ENCODE data around the gene BLVRB. TPM values are rescaled to one million over a fixed set of nuclear protein-coding genes. Genes with fewer than 3 reads are reported as not detected.
"Not testable (repeated sequence)": the region's sequence is repeated elsewhere in the genome, so short reads cannot be mapped to it uniquely, and the experiment has no call there.

The BLVRB gene
- total RNA-seq, 1 experiment from 2014 or later = 44.0 TPM

GRCh38 chr19:40492274-40492673 is 26.7 kb upstream of the BLVRB start:
- intact Hi-C loops (cut with micrococcal nuclease) = no loop called here
- BruUV-seq (replicated peaks) = no TSS peak
- no peak overlapping the region for H3K4me3 Mint-ChIP-seq (ENCODE audit: unreplicated experiment)
- TF ChIP-seq CTCF (IDR thresholded peaks at IDR 0.05; ENCODE audit: unreplicated experiment) = no peak
- POLR2A ChIA-PET = interaction anchor here (0.8 to 1.0 kb wide), 2 partner anchors 27 to 89 kb away, joined by 3 read pairs; partner anchors contain the start of gene BLVRB
- H3K4me1 Mint-ChIP-seq (ENCODE audit: insufficient read depth, unreplicated experiment) = peaks cover 7% of the 10 kb centered on the region
- no peaks in the 10 kb centered on the region for H3K36me3 Mint-ChIP-seq (ENCODE audit: insufficient read depth, unreplicated experiment)
- H3K9me3 Mint-ChIP-seq (ENCODE audit: unreplicated experiment) = no peaks in the 10 kb centered on the region
- no peak overlapping the region for H3K27ac Mint-ChIP-seq (ENCODE audit: low read depth, unreplicated experiment)
- peaks cover 43% of the 10 kb centered on the region for H3K27me3 Mint-ChIP-seq (ENCODE audit: insufficient read depth, unreplicated experiment)
- CTCF ChIA-PET = interaction anchor here (0.6 kb wide), 1 partner anchor 870 kb away, joined by 3 read pairs; no protein-coding TSS in a partner anchor
- DNase-seq (ENCODE audit: unreplicated experiment) = no peak

- H3K27me3 Mint-ChIP-seq (ENCODE audit: insufficient read depth, unreplicated experiment) = peaks cover 36% of the 10 kb centered on the region
- intact Hi-C loops (cut with micrococcal nuclease) = no loop called here
Measured at GRCh38 chr19:40489882-40490230, 24.3 kb upstream of the BLVRB start.

DNA sequence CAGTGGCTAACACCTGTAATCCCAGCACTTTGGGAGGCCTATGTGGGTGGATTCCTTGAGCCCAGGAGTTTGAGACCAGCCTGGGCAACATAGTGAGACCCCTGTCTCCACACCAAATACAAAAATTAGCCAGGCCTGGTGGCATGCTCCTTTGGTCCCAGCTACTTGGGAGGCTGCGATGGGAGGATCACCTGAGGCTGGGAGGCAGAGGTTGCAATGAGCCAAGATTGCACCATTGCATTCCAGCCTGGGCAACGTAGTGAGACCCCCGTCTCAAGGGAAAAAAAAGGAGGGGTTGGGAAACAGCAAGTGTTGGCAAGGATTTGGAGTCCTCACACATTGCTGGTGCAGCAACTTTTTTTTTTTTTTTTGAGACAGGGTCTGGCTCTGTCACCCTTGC is 20.5 kb upstream of the BLVRB start:
- POLR2A ChIA-PET = no interaction called here
- CTCF ChIA-PET = interaction anchor here (1.1 kb wide), 1 partner anchor 84 kb away, joined by 4 read pairs; no protein-coding TSS in a partner anchor
- no peaks in the 10 kb centered on the region for H3K27me3 Mint-ChIP-seq (ENCODE audit: insufficient read depth, unreplicated experiment)
- no peak overlapping the region for H3K4me3 Mint-ChIP-seq (ENCODE audit: unreplicated experiment)
- H3K9me3 Mint-ChIP-seq (ENCODE audit: unreplicated experiment) = no peaks in the 10 kb centered on the region
- no peak for DNase-seq (ENCODE audit: unreplicated experiment)
- no TSS peak for BruUV-seq (replicated peaks)
- no peak for TF ChIP-seq CTCF (IDR thresholded peaks at IDR 0.05; ENCODE audit: unreplicated experiment)
- no peak overlapping the region for H3K27ac Mint-ChIP-seq (ENCODE audit: low read depth, unreplicated experiment)
- peaks cover 7% of the 10 kb centered on the region for H3K4me1 Mint-ChIP-seq (ENCODE audit: insufficient read depth, unreplicated experiment)
- intact Hi-C loops (cut with micrococcal nuclease) = no loop called here
- no peaks in the 10 kb centered on the region for H3K36me3 Mint-ChIP-seq (ENCODE audit: insufficient read depth, unreplicated experiment)

More at GRCh38 chr19:40489882-40490230, 24.3 kb upstream of the BLVRB start:
- no peak overlapping the region for H3K4me3 Mint-ChIP-seq (ENCODE audit: unreplicated experiment)
- H3K36me3 Mint-ChIP-seq (ENCODE audit: insufficient read depth, unreplicated experiment) = no peaks in the 10 kb centered on the region
- H3K27ac Mint-ChIP-seq (ENCODE audit: low read depth, unreplicated experiment) = no peak overlapping the region
- TF ChIP-seq CTCF (IDR thresholded peaks at IDR 0.05; ENCODE audit: unreplicated experiment) = no peak
- ChIA-PET CTCF (no interaction called here), POLR2A (no interaction called here)
- BruUV-seq (replicated peaks) = no TSS peak
- peaks cover 7% of the 10 kb centered on the region for H3K4me1 Mint-ChIP-seq (ENCODE audit: insufficient read depth, unreplicated experiment)
- no peak for DNase-seq (ENCODE audit: unreplicated experiment)
- no peaks in the 10 kb centered on the region for H3K9me3 Mint-ChIP-seq (ENCODE audit: unreplicated experiment)

DNA sequence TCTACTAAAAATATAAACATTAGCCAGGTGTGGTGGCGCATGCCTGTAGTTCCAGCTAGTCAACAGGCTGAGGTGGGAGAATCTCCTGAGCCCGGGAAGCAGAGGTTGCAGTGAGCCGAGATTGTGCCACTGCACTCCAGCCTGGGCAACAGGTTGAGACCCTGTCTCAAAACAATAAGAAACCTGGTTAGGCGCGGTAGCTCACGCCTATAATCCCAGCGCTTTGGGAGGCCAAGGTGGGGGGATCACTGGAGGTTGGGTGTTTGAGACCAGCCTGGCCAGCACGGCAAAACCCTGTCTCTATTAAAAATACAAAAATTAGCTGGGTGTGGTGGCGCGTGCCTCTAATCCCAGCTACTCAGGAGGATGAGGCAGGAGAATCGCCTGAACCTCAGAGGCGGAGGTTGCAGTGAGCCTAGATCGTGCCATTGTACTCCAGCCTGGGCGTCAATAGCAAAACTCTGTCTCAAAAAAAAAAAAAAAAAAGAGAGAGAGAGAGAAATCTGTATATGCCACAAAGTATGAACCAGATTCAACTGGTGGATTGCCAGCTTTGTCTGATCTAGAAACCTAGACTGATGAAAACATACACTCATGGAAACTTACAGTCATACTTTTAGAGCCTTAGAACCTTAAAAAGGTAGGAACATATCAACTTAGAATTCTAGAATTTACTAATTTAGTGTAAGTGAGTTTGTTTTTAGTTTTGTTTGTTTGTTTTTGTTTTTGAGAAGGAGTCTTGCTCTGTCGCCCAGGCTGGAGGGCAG is 10.5 kb upstream of the BLVRB start:
- POLR2A ChIA-PET = interaction anchor here (0.7 to 1.2 kb wide), 3 partner anchors 10 to 48 kb away, joined by 3 to 6 read pairs (median 4); partner anchors contain the start of gene BLVRB
- H3K9me3 Mint-ChIP-seq (ENCODE audit: unreplicated experiment); H3K4me1 Mint-ChIP-seq (ENCODE audit: insufficient read depth, unreplicated experiment); H3K27me3 Mint-ChIP-seq (ENCODE audit: insufficient read depth, unreplicated experiment); intact Hi-C loops (cut with micrococcal nuclease); H3K4me3 Mint-ChIP-seq (ENCODE audit: unreplicated experiment); DNase-seq (ENCODE audit: unreplicated experiment); H3K36me3 Mint-ChIP-seq (ENCODE audit: insufficient read depth, unreplicated experiment); H3K27ac Mint-ChIP-seq (ENCODE audit: low read depth, unreplicated experiment); BruUV-seq (replicated peaks): not testable (repeated sequence)
- CTCF ChIA-PET = interaction anchor here (0.9 to 1.4 kb wide), 3 partner anchors 46 to 344 kb away, joined by 3 to 7 read pairs (median 3); no protein-coding TSS in a partner anchor
